Uterus (tissue), 4 donors: ENCODE measurements around the gene SARDH. TPM values are rescaled to one million over a fixed set of nuclear protein-coding genes. Genes with fewer than 3 reads are reported as not detected.

Experiments
- DNase-seq, 2 donors: peaks; one replicate each; pipeline ENCODE4 v3.0.0-alpha.2; 2019 to 2020
- H3K27ac ChIP-seq, 2 donors: fragments of 200-600 bp; sonication (generic); 1 replicate in 1 of 2; 2 replicates in 1 of 2; pipeline ENCODE4 v1.5.1; 2016 to 2018
- H3K27me3 ChIP-seq, 2 donors: fragments of 200-600 bp; sonication (generic); one replicate each; pipeline ENCODE4 v1.5.1; 2018 to 2019; ENCODE audit warnings: control low read depth in 1 of 2
- H3K36me3 ChIP-seq, 2 donors: fragments of 200-600 bp; sonication (generic); one replicate each; pipeline ENCODE4 v1.5.1; 2019; ENCODE audit warnings: control low read depth in 1 of 2
- H3K4me1 ChIP-seq, 2 donors: fragments of 200-600 bp; sonication (generic); one replicate each; pipeline ENCODE4 v1.5.1; 2018 to 2019; ENCODE audit warnings: control low read depth in 1 of 2
- H3K4me3 ChIP-seq, 2 donors: fragments of 200-600 bp; sonication (generic); 1 replicate in 1 of 2; 2 replicates in 1 of 2; pipeline ENCODE4 v1.5.1; 2018 to 2019; ENCODE audit warnings: mild to moderate bottlenecking in 1 of 2
- H3K9me3 ChIP-seq, 2 donors: fragments of 200-600 bp; sonication (generic); one replicate each; pipeline ENCODE4 v1.5.1; 2019; ENCODE audit warnings: control low read depth in 1 of 2
- CTCF ChIP-seq, 4 experiments: fragments of 200-600 bp in 2 of 4; fragments of 450-650 bp in 2 of 4; sonication (generic) in 2 of 4; IDR thresholded peaks; one replicate each; pipeline ENCODE4 v1.5.1; 2016 to 2019; ENCODE audit warnings: antibody characterized with exemption in 4 of 4, mild to moderate bottlenecking in 2 of 4, moderate library complexity in 1 of 4
- POLR2A ChIP-seq, 2 donors: fragments of 450-650 bp; IDR thresholded peaks; one replicate each; pipeline ENCODE4 v1.6.1; 2016; ENCODE audit warnings: antibody characterized with exemption in 2 of 2, mild to moderate bottlenecking in 1 of 2, moderate library complexity in 1 of 2
- intact Hi-C: fragments of 100-400 bp; cut with DNase I; formaldehyde crosslinking; loops from one replicate; pipeline ENCODE4 v1.15.1; 2023; ENCODE audit warnings: low total_unique reads
- total RNA-seq, 4 donors: library from RNA; depleted of rRNA in 3 of 4; stranded (reverse); fragments of >200 nt in 3 of 4; gene quantifications; one replicate each; pipeline versions ENCODE4 v1.1.0 to v1.2.4, GENCODE V29; 2014 to 2023
- donor health status: DM: yes; HTN: yes; CAD: no.

The SARDH gene
- total RNA-seq, 4 donors from 2014 or later, result 2.7 to 14.1 TPM; not detected in 2

- Histone ChIP-seq H3K36me3 (no peaks in the 10 kb centered on the region), H3K4me3 (no peak overlapping the region), H3K4me1 (no peaks in the 10 kb centered on the region), H3K9me3 (no peaks in the 10 kb centered on the region), H3K27me3 (no peaks in the 10 kb centered on the region), H3K27ac (no peak overlapping the region)
- intact Hi-C loops, result no loop called here
- no peak for TF ChIP-seq POLR2A (IDR thresholded peaks at IDR 0.05)
- TF ChIP-seq CTCF (IDR thresholded peaks at IDR 0.05), result no peak
- DNase-seq, result no peak
These were observed 50.0 kb downstream of the SARDH start for GRCh38 chr9:133687856-133688761.

- intact Hi-C loops, result no loop called here
- H3K36me3 ChIP-seq, result no peaks in the 10 kb centered on the region
- TF ChIP-seq CTCF (IDR thresholded peaks at IDR 0.05) (no peak), POLR2A (IDR thresholded peaks at IDR 0.05) (no peak)
- H3K27ac ChIP-seq, result no peak overlapping the region
- no peaks in the 10 kb centered on the region for H3K9me3 ChIP-seq
- no peak for DNase-seq
- H3K27me3 ChIP-seq, result no peaks in the 10 kb centered on the region
- no peak overlapping the region for H3K4me3 ChIP-seq
- no peaks in the 10 kb centered on the region for H3K4me1 ChIP-seq
These were observed 51.2 kb downstream of the SARDH start for GRCh38 chr9:133686642-133687575.

GRCh38 chr9:133685653-133686609 is 52.2 kb downstream of the SARDH start:
- H3K27ac ChIP-seq, result no peak overlapping the region
- TF ChIP-seq CTCF (IDR thresholded peaks at IDR 0.05), result no peak
- TF ChIP-seq POLR2A (IDR thresholded peaks at IDR 0.05), result no peak
- intact Hi-C loops, result no loop called here
- H3K36me3 ChIP-seq, result no peaks in the 10 kb centered on the region
- H3K4me3 ChIP-seq, result no peak overlapping the region
- H3K27me3 ChIP-seq, result no peaks in the 10 kb centered on the region
- no peaks in the 10 kb centered on the region for H3K4me1 ChIP-seq
- no peak for DNase-seq
- H3K9me3 ChIP-seq, result no peaks in the 10 kb centered on the region

GRCh38 chr9:133684936-133685361 is 53.2 kb downstream of the SARDH start:
- H3K27ac ChIP-seq, result peak overlapping the region in 1 of 2 donors; percentile 20
- DNase-seq, result no peak
- no peaks in the 10 kb centered on the region for H3K36me3 ChIP-seq
- no peaks in the 10 kb centered on the region for H3K27me3 ChIP-seq
- intact Hi-C loops, result no loop called here
- no peak overlapping the region for H3K4me3 ChIP-seq
- no peaks in the 10 kb centered on the region for H3K4me1 ChIP-seq
- no peaks in the 10 kb centered on the region for H3K9me3 ChIP-seq
- TF ChIP-seq POLR2A (IDR thresholded peaks at IDR 0.05) (no peak), CTCF (IDR thresholded peaks at IDR 0.05) (no peak)
